ENCODE results near the gene FRS2. TPM values are rescaled to one million over a fixed set of nuclear protein-coding genes. Genes with fewer than 3 reads are reported as not detected.

Gene FRS2
- total RNA-seq, 4 donors from 2014 or later, result 35.2 to 60.7 (median 48.6) TPM

DNA sequence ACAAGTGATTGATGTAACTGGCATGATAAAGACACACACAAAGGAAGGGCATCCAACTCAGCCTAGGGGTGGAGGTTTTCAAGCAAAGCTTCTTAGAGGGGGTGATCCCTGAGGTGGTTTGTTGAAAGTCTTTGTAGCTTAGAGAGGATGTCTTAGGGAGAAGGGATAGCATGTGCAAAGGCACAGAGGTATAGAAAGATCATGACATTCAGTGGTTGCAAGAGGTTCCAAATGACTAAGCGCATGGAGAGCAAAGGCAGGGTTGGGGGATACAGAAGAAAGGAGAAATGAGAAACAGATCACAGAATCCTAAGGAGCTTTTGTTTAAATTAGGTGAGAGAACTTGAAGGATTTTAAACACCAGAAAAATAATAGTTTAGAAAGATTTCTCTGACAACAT, 109.9 kb downstream of the FRS2 start:
- Histone ChIP-seq H3K4me3 (no peak overlapping the region), H3K36me3 (peaks cover 7% of the 10 kb centered on the region), H3K27ac (no peak overlapping the region), H3K4me1 (peaks cover 8% of the 10 kb centered on the region), H3K27me3 (no peaks in the 10 kb centered on the region), H3K9me3 (no peaks in the 10 kb centered on the region)
- 97% methylated on average over 1 of the region's 1 CpG for WGBS
- DNase-seq (ENCODE audit: low spot score in 2 of 2), result no peak
- TF ChIP-seq POLR2AphosphoS5 (IDR thresholded peaks at IDR 0.05) (no peak), EP300 (IDR thresholded peaks at IDR 0.05) (no peak), POLR2A (IDR thresholded peaks at IDR 0.05) (no peak)
- TF ChIP-seq, protein P1, sequence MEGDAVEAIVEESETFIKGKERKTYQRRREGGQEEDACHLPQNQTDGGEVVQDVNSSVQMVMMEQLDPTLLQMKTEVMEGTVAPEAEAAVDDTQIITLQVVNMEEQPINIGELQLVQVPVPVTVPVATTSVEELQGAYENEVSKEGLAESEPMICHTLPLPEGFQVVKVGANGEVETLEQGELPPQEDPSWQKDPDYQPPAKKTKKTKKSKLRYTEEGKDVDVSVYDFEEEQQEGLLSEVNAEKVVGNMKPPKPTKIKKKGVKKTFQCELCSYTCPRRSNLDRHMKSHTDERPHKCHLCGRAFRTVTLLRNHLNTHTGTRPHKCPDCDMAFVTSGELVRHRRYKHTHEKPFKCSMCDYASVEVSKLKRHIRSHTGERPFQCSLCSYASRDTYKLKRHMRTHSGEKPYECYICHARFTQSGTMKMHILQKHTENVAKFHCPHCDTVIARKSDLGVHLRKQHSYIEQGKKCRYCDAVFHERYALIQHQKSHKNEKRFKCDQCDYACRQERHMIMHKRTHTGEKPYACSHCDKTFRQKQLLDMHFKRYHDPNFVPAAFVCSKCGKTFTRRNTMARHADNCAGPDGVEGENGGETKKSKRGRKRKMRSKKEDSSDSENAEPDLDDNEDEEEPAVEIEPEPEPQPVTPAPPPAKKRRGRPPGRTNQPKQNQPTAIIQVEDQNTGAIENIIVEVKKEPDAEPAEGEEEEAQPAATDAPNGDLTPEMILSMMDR (IDR thresholded peaks at IDR 0.05), result no peak

DNA sequence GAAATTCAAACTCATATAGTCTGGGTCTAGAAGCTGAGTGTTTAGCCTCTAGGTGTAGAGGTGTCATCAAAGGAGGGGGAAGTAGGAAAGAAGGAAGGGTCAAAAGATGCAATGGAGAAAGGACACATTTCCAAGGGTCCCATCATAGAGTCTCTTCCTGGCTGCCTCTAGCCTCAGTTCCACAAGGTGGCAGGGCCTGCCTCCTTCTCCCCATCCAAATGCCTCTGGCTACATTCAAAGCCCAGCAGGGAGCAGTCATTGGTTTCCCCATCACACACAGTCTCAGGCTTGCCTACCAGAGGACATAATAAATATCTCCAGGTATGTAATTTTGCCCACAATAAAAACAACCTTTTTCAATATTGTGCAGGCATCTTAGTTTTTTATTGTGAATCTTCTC, 113.0 kb downstream of the FRS2 start:
- no peak overlapping the region for H3K27ac ChIP-seq
- no peaks in the 10 kb centered on the region for H3K9me3 ChIP-seq
- no peak for DNase-seq (ENCODE audit: low spot score in 2 of 2)
- H3K36me3 ChIP-seq, result peaks cover 15% of the 10 kb centered on the region
- TF ChIP-seq POLR2AphosphoS5 (IDR thresholded peaks at IDR 0.05), result no peak
- TF ChIP-seq, protein P1 (IDR thresholded peaks at IDR 0.05), result no peak
- TF ChIP-seq POLR2A (IDR thresholded peaks at IDR 0.05), result no peak
- no peak for TF ChIP-seq EP300 (IDR thresholded peaks at IDR 0.05)
- peaks cover 16% of the 10 kb centered on the region for H3K4me1 ChIP-seq
- H3K4me3 ChIP-seq, result no peak overlapping the region
- no peaks in the 10 kb centered on the region for H3K27me3 ChIP-seq

- Histone ChIP-seq H3K27ac (peak within 1 kb of the TSS; percentile 91), H3K36me3 (peaks cover 37% of the 10 kb centered on the region), H3K4me3 (peak within 1 kb of the TSS; percentile 84), H3K9me3 (no peaks in the 10 kb centered on the region), H3K4me1 (peaks cover 16% of the 10 kb centered on the region), H3K27me3 (no peaks in the 10 kb centered on the region)
- TF ChIP-seq POLR2A (IDR thresholded peaks at IDR 0.05) (peak in 1 of 2 donors; percentile 71), POLR2AphosphoS5 (IDR thresholded peaks at IDR 0.05) (peak; percentile 81 to 91 (median 82)), EP300 (IDR thresholded peaks at IDR 0.05) (no peak)
- TF ChIP-seq, protein P1 (IDR thresholded peaks at IDR 0.05), result peak; percentile 19 to 30
- WGBS, result 0% methylated on average over 42 of the region's 63 CpGs
- peak; percentile 98 for DNase-seq (ENCODE audit: low spot score in 2 of 2)
Measured at GRCh38 chr12:69585189-69586062, 115.2 kb downstream of the FRS2 start, which contains the start of gene CCT2. TSS of gene CCT2 (plus strand) at chr12:69585459. CDS start at chr12:69585522, 63 bp downstream.

- H3K4me1 ChIP-seq, result peaks cover 12% of the 10 kb centered on the region
- TF ChIP-seq POLR2AphosphoS5 (IDR thresholded peaks at IDR 0.05) (no peak), POLR2A (IDR thresholded peaks at IDR 0.05) (no peak), EP300 (IDR thresholded peaks at IDR 0.05) (no peak)
- TF ChIP-seq, protein P1 (IDR thresholded peaks at IDR 0.05), result no peak
- H3K4me3 ChIP-seq, result no peak overlapping the region
- no peaks in the 10 kb centered on the region for H3K27me3 ChIP-seq
- WGBS, result 97% methylated on average over 4 of the region's 4 CpGs
- H3K9me3 ChIP-seq, result no peaks in the 10 kb centered on the region
- no peak overlapping the region for H3K27ac ChIP-seq
- H3K36me3 ChIP-seq, result peaks cover 67% of the 10 kb centered on the region
- DNase-seq (ENCODE audit: low spot score in 2 of 2), result no peak
Measured at GRCh38 chr12:69588527-69588926, 118.3 kb downstream of the FRS2 start.

DNA sequence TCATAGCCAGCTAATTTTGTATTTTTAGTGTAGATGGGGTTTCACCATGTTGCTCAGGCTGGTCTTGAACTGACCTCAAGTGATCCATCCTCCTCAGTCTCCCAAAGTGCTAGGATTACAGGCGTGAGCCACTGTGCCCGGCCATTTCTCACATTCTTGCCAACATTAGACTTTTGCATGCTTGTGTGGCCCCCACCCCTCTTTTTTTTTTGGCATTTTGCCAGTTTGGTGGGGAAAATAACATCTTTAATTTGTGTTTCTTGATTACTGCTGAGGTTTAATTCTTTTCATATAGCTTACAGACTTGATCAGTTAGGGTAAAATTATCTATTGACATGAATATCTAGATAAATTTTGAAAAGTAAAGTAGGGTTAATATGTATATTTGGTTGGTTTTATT, 118.9 kb downstream of the FRS2 start:
- no peaks in the 10 kb centered on the region for H3K9me3 ChIP-seq
- no peak for DNase-seq (ENCODE audit: low spot score in 2 of 2)
- H3K4me1 ChIP-seq, result peaks cover 12% of the 10 kb centered on the region
- no peak for TF ChIP-seq EP300 (IDR thresholded peaks at IDR 0.05)
- TF ChIP-seq, protein P1 (IDR thresholded peaks at IDR 0.05), result no peak
- no peak for TF ChIP-seq POLR2A (IDR thresholded peaks at IDR 0.05)
- TF ChIP-seq POLR2AphosphoS5 (IDR thresholded peaks at IDR 0.05), result no peak
- H3K4me3 ChIP-seq, result no peak overlapping the region
- no peaks in the 10 kb centered on the region for H3K27me3 ChIP-seq
- peaks cover 72% of the 10 kb centered on the region for H3K36me3 ChIP-seq
- WGBS, result 93% methylated on average over 2 of the region's 2 CpGs
- no peak overlapping the region for H3K27ac ChIP-seq

Data from suprapubic skin (tissue), 4 donors.